Measurements from ENCODE around the gene ATP6V1G1.
A peak's percentile ranks its signal among the peaks of the same experiment; 100 is the strongest.

The ATP6V1G1 gene

DNA sequence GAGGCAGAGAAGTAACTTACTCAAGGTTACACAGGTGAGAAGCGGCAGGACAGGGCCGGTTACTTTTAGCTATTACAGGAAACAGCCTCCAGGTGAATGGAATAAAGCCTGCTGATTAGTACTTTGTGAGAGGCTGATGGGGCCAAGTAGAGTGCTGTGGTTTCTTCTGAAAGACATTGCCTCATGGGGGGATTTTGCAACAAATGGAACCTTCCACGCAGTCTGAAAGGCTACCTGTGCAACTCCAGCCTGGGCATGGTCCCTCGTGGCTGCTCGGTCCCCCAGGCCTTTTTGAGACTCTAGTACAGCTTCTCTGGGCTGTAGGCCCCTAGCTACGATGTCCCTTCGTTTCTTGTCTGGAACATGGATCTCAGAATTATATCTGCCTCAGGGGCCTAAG lies 25.5 kb downstream of the ATP6V1G1 start:
- no peak for DNase-seq

DNA sequence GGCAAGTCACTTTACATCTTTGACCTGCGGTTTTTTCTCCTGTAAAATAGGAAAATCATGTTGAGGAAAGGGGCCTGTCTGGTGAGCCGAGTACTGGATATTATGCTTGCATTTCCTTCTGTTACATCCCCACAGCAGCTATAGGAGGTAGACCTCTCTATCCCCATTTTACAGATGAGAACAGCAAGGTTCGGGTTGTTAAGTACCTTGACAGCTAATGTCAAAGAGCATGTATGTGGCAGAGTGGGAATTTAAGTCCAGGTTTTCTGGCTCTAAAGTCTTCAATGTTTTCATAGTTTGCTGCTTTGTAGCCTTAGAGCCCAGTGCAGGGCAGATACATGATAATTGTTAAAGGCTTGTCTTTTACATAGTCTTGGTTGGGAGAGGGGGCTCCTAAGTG lies 26.4 kb downstream of the ATP6V1G1 start:
- DNase-seq: no peak

DNA sequence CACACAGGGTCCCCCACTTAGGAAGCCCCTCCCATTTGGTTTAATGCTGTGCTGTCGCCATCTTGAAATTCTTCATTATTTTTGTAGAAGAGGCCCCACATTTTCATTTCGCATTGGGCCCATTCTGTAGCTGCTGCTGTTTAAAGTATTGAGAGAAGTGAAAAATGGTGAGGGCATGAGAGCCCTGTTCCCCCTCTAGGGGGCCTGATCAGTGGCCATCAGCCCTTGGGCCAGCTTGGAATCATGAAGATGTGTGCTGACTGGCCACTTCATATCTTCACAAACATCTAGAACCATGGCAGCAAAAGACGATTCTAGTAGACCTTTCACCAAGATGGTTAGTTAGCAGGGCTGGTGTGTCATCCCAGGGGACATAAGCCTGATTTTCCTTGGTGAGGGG lies 26.8 kb downstream of the ATP6V1G1 start:
- DNase-seq: no peak

DNA sequence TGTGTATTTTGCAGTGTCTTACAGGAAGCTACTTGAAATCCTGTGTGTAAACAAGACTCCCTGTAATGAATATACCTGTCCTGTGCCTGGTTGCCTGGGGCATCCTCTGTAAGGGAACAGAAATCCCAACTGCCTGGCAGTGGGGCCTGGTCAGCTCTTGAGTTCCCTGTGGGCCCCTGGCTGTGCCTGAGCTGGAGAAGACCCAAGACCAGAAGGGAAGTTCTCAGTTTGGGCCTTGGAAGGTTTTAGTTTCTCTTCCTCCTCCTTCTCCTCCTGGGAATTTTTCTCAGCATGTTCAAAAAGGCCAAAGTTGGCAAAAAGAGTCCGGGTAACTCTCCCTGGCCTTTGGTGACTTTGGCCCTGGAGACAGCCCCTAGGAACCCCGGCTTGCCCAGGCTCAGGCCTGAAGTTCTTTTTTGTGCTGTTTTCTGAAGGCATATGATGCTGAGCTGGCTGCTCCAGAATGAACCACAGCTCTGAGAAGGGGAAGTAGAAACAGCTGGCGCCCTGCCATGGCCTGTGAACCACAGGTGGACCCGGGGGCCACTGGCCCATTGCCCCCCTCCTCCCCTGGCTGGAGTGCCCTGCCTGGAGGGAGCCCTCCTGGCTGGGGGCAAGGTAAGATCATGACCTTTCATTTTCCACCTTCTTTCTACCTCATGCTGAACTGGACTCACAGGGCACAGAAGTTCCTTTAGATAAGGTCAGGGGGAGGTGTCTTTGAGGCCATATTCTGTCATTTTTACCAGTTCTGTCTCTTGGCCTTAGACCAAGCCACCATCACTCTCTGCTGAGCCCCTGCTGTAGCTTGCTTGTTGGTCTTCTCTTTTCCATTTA lies 29.3 kb downstream of the ATP6V1G1 start:
- no peak for DNase-seq

DNA sequence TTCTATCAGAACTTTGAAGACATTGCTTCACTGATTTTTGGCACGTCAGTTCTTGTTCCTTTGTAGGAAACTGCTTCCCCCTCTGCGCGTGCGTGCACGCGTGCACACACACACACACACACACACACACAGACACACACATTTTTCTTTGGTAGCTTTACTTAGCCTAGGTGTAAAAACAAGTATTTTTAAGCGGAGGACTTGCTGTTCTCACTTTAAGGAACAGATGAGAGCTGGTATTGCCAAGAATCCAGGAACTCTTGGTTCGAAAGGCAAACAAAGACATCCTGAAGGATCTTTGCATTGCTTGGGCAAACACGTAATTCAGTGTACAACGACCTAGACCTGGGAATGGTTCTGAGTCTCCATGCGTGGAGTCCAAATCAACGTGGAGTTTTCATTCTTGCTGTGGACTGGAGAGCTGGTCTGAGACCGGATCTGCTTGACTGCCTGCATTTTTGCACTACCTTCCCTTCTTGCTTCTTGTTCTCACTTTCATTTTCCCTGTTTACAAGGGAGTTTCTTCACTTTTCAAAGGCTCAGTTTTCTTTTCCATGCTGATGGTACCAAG lies 31.7 kb downstream of the ATP6V1G1 start:
- DNase-seq: no peak

DNA sequence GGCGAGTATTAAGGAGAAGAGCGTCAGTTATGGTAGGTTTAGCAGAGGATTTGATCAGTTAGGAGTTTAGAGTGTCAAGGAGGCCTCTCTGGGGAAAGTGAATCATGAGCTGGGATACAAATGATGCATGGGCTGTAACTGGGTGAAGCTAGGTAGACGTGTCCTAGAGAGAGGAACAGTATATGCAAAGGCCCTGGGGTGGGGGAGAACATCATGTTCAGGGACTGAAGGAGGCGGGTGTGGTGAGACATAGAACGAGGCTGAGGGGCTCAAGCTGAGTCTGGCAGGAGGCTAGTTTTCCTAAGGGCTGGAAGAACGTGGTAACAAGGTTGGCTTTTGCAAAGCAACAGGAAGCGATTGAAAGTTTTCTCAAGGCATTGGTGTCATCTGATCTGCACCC lies 34.0 kb downstream of the ATP6V1G1 start:
- DNase-seq: no peak

DNA sequence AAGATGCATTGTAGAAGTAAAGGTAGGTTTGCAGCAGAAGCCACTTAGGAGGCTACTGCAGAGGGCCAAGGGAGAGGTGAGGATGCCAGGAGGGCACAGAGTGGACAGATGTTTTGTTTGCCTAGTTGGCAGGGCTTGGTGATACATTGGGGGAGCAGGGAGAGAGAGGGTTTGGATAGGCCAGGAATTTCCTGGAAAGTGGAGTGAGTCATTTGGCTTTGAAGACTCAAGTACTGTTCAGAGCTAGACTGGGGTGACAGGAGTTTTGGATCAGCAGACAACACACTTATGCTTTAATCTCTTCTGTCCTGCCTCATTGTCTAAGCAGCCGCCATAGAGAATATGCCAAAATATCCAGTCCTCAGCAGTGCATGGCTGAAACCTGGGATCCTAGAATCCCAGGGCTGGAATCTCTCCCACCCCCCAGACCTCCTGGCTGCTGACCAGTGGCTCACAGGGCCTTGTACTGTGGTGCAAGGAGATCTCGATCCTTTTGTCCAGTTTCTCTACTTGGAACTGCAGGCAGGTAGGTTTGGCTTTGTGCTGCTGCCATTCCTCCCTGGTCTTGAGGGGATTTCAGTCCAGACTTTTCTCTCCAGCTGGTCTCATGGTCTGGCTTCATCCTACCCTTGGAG lies 34.5 kb downstream of the ATP6V1G1 start:
- DNase-seq: peak in 1 of 2 experiments; percentile 25

DNA sequence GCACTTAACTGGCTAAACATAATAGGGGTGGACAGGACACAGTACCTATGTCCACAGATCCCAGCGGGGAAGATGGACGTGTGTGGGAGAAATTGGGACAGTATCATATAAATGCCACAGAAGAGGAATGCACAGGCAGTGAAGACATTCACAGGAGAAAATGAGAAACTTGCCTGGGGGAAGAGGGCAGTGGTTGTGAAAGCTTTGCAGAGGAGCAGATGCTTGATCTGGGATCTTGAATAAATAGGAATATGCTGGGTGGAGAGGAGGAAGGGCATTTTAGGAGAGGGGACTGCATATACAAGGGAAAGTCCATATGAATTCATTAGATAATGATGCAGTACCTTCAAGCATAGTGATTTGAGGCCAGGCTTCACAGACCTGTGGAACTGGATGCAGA lies 37.1 kb downstream of the ATP6V1G1 start:
- DNase-seq: no peak

DNA sequence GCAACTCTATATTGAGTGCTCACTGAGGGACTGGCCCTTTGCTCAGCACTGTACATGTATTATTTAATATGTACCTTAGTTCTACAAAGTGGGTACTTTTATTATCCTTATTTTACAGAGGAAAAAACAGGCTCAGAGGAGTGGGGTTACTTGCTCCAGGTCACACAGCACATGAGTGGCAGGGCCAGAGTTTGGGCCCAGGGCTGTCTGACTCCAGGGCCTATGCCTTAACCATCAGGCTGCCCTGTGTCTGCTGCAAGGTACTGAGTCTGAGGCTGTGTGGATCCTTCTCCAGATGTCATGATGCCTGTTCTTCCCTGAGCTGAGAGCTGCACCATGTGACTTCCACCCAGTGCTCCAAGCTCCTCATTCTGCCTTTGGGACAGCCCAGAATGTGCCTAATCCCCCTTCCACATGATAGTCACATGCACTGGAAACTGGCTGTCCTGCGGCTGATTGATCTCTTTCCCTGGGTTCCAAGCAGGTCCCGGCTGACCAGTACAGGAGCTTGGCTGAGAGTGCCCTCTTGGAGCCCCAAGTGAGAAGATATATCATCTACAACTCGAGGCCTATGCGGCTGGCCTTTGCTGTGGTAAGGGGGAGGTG lies 38.9 kb downstream of the ATP6V1G1 start:
- no peak for DNase-seq

DNA sequence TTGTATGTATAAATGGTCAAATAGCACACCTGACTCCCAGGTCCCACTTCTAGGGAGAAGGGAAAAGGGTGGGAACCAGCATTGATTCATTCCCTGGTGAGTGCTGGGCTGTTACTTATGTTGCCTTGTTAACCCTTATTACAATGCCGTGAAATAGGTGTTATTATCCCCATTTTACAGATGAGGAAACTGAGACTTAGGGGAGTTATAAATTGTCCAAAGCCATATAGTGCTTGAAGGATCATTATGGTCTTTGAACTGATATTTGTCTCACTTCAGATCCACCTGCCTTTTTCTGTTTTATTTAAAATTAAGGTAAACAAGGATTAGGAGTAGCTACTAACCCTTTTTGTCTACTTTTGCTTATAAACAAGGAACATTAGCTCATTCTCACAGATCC lies 40.0 kb downstream of the ATP6V1G1 start:
- DNase-seq: no peak

DNA sequence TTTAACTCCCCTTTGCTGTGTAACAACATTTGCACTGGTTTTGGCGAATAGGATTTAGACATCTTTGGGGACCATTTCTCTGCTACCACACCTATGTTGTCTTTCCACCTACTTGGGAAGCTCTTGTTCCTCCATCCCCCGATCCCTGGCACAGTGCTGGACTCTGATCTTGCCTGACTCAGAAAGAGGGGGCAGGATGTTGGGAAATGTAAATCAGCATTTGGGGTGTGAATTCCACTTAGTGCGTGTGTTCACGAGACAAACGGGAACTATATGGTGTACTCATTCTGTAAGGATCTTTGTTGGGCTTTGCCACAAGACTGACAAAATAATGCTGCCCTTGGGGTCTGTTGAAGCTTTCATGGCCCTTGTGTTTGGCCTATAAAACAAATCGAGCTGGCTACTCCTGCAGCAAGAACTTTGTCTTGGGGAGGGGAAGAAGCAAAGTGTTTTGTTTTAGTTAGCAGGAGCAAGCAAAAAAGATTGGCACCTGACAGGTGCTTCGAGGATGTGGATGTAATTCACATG lies 42.1 kb downstream of the ATP6V1G1 start:
- DNase-seq: no peak

DNA sequence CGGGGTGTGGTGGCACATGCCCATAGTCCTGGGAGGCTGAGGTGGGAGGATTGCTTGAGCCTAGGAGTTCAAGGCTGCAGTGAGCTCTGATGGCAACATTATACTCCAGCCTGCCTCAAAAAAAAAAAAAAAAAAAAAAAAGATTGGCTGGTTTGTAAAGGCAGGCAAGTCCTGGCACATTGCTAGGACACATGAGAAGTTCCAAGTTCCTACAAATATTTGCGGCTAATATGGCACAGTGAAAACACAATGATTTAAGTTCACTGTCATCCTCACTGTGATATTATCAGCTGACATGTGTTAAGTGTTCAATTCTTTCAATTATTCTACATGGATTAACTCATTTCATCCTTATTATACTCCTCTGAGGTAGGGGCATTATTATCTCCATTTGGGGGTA lies 43.6 kb downstream of the ATP6V1G1 start:
- no peak for DNase-seq

DNA sequence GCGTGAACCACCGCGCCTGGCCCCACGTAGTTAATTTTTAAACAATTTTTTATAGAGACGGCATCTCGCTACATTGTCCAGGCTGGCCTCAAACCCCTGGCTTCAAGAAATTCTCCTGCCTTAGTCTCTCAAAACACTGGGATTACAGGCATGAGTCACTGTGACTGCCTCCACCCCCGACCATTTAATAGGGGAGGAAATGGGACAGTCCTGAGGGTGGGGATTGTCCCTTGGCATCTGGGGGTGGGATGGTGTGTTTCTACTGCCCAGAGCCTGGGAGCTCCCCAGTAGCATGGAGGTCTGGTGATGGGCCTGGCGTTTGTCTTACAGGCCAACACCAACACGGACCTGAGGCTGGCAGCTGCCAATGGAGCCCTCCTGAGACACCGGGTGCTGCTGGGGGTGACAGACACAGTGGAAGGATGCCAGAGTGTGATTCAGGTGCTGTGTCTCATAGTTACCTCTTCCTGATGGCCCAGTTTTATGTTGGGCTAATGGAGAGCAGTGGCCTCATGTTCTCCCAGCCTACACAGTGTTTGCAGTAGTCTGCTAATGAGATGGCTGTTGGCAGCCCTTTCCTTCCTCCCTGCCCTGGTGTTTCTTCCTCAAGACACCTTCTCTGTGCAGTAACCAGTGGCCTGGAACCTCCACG lies 46.0 kb downstream of the ATP6V1G1 start:
- no peak for DNase-seq

DNA sequence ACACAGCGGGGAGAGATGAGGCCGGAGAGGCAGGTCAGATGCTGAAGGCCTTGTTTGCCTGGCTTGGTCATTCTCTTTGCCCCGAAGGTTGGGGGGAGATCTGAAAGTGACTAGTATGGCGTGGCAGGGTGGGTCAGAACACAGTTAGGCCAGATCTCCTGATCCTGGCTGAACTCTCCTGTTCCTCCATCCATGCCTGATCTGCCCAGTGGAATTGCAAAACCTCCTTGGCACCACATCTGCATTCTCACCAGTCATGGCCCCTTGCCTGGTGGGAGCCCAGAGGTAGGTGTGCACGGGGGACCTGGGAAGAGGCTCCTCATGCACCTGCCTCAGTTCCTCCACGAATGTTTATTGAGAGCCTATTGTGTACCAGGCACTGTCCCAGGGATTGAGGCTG lies 46.8 kb downstream of the ATP6V1G1 start:
- DNase-seq: no peak

DNA sequence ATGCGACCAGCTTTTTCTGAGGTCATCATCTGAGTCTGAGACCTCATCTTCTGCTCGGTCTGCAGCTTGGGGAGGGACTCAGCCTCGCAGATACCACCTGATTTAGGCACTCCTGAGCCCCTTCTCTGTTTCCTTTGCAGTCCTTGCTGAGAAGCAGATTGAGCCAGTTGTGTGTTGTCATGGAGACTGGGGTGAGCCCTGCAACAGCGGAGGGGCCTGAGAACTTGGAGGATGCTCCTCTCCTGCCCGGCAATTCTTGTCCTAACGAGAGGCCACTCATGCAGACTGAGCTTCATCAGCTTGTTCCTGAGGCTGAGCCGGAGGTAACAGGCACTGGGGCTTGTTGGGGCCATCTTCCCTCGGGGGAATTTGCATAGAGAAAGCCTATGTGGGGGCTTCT lies 50.8 kb downstream of the ATP6V1G1 start:
- DNase-seq: no peak

DNA sequence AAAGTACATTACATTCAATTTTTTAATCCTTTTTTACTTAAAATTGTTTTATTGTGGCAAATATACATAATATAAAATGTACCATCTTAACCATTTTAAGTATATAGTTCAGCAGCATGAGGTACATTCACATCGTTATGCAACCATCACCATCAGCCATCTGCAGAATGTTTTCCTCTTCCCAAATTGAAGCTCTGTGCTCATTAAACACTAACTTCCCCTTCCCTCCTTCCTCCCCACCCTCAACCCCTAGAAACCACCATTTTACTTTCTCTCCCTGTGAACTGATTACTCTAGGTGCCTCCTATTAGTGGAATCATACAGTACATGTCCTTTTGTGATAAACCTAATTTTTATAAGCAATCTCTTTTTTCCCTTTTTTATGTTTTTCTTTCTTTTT lies 54.4 kb downstream of the ATP6V1G1 start:
- no peak for DNase-seq

DNA sequence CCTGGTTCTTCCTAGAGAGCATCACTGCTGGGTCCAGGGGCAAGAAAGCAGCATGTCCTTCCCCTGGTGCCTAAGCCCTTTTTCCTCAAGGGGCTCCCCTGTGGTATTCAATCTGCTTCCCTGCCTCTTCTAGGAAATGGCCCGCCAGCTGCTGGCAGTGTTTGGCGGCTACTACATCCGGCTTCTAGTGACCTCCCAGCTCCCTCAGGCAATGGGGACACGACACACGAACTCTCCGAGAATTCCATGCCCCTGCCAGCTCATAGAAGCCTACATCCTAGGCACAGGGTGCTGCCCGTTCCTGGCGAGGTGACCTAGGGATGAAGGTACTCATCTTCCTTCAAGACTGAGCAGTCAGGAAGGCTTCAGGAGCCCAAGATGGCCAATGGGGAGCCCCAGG lies 55.4 kb downstream of the ATP6V1G1 start:
- no peak for DNase-seq

DNA sequence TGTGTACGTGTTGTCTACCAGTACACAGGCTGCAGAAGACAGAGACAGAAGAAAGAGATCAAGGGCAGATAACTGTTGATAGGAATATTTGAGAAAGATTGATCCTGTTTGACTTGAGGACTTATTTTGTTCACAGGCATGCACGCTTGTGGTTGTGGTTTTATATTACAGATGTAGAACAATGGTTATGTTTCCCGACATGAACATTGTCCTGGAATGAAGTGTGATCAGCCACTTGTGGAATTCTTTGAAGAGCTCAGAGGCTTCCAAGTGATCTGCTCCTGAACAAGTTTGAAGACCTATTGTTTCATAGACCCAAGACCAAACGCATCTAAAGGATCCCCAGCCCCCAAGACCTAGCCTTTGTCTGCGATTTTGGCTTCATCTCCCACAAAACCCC lies 56.3 kb downstream of the ATP6V1G1 start:
- no peak for DNase-seq
